Left lung (tissue), 10 donors: ENCODE results near the gene IFT74. TPM values are rescaled to one million over a fixed set of nuclear protein-coding genes. Genes with fewer than 3 reads are reported as not detected.
A peak's percentile ranks its signal among the peaks of the same experiment; 100 is the strongest.
"Not testable (repeated sequence)": the region's sequence is repeated elsewhere in the genome, so short reads cannot be mapped to it uniquely, and the experiment has no call there.

ENCODE experiments used
- ATAC-seq: fragments of 200-7000 bp; cut with Tn5 transposase; one replicate; pipeline ENCODE4 v1.9.1; 2020; ENCODE audit warnings: moderate library complexity
- DNase-seq, 4 donors: peaks; one replicate each; pipeline ENCODE4 v3.0.0-alpha.2; 2013 to 2020
- H3K27ac ChIP-seq, 2 donors: fragments of 200-600 bp; sonication (generic) in 1 of 2; one replicate each; pipeline versions ENCODE4 v1.5.0 to v1.8.0; 2020 to 2021
- H3K27me3 ChIP-seq, 2 donors: fragments of 200-600 bp; sonication (generic) in 1 of 2; one replicate each; pipeline versions ENCODE4 v1.5.0 to v1.8.0; 2020 to 2021
- H3K36me3 ChIP-seq, 2 donors: fragments of 200-600 bp; sonication (generic) in 1 of 2; one replicate each; pipeline versions ENCODE4 v1.5.0 to v1.8.0; 2020 to 2021
- H3K4me1 ChIP-seq, 2 donors: fragments of 200-600 bp; one replicate each; pipeline ENCODE4 v1.8.0; 2021
- H3K4me3 ChIP-seq, 2 donors: fragments of 200-600 bp; sonication (generic) in 1 of 2; one replicate each; pipeline versions ENCODE4 v1.5.0 to v1.8.0; 2020 to 2021; ENCODE audit warnings: mild to moderate bottlenecking in 1 of 2
- H3K9me3 ChIP-seq, 2 donors: fragments of 200-600 bp; sonication (generic) in 1 of 2; one replicate each; pipeline versions ENCODE4 v1.5.0 to v1.8.0; 2020 to 2021
- intact Hi-C, 2 donors: fragments of 100-400 bp; cut with DNase I; formaldehyde crosslinking; loops; one replicate each; pipeline versions ENCODE4 v1.11.2 to v1.14.2; 2022
- polyA plus RNA-seq, 6 donors: library from polyadenylated mRNA; unstranded; fragments of 120-200 nt; gene quantifications; one replicate each; pipeline ENCODE4 v1.2.1, GENCODE V29; 2013; ENCODE audit not compliant: insufficient read length in 6 of 6
- total RNA-seq, 2 donors: library from RNA; stranded (reverse); fragmentation: NEBNext Ultra II Directional; extraction: Animal tissue kit (Norgen Biotek cat#: 25700); gene quantifications; one replicate each; pipeline ENCODE4 v1.2.1, GENCODE V29; 2021
- TF ChIP-seq, protein P1 (sequence below), 2 donors: fragments of 200-600 bp; sonication (generic) in 1 of 2; IDR thresholded peaks; one replicate each; pipeline versions ENCODE4 v1.5.0 to v1.8.0; 2021; ENCODE audit warnings: antibody characterized with exemption in 2 of 2
- donor health status: DM: no; HTN: yes; CAD: no.
- donor health status: DM: no; HTN: no; CAD: no.

Gene IFT74
- total and polyA plus RNA-seq, 8 donors = 10.8 to 40.1 (median 28.7) TPM

DNA sequence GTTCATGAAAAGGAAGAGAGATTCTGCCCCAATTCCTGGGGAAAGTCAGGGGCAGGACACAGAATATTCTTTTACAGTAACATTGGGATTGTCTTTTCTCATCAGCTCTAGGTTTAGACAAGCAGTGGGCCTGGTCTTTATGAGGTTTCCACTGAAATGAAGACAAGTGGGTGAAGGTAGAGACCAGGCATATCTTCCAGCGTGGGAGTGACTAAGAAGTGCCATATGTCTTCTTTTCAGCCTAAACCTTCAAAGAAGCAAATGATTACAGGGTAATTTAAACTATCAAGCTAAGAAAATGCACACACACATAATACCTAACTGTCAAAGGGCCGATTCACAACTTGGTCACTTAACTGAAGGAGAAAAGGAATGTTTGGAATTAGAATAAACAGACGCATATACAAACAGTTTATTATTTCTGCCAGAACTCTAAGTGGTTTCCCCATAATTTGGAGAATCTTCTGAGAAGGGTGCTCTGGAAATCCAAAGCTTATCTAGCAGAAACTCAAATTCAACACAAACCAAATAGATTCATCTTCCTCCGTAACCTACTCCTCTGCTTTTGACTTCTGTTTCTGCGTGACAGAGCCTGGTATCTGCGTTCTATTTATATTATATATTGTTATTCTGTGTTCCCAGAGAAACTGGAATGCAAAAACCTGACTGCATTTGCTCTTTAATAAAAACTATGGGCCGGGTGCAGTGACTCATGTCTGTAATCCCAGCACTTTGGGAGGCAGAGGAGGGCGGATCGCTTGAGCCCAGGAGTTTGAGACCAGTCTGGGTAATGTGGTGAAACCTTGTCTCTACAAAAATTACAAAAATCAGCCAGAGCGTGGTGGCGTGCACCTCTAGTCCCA is 130.8 kb downstream of the IFT74 start:
- Histone ChIP-seq H3K36me3 (no peaks in the 10 kb centered on the region), H3K4me3 (no peak overlapping the region), H3K27me3 (no peaks in the 10 kb centered on the region), H3K4me1 (no peaks in the 10 kb centered on the region), H3K27ac (no peak overlapping the region), H3K9me3 (no peaks in the 10 kb centered on the region)
- intact Hi-C loops = no loop called here
- TF ChIP-seq, protein P1, sequence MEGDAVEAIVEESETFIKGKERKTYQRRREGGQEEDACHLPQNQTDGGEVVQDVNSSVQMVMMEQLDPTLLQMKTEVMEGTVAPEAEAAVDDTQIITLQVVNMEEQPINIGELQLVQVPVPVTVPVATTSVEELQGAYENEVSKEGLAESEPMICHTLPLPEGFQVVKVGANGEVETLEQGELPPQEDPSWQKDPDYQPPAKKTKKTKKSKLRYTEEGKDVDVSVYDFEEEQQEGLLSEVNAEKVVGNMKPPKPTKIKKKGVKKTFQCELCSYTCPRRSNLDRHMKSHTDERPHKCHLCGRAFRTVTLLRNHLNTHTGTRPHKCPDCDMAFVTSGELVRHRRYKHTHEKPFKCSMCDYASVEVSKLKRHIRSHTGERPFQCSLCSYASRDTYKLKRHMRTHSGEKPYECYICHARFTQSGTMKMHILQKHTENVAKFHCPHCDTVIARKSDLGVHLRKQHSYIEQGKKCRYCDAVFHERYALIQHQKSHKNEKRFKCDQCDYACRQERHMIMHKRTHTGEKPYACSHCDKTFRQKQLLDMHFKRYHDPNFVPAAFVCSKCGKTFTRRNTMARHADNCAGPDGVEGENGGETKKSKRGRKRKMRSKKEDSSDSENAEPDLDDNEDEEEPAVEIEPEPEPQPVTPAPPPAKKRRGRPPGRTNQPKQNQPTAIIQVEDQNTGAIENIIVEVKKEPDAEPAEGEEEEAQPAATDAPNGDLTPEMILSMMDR (IDR thresholded peaks at IDR 0.05) = no peak
- peak in 1 of 4 donors; percentile 30 for DNase-seq
- no peak for ATAC-seq

DNA sequence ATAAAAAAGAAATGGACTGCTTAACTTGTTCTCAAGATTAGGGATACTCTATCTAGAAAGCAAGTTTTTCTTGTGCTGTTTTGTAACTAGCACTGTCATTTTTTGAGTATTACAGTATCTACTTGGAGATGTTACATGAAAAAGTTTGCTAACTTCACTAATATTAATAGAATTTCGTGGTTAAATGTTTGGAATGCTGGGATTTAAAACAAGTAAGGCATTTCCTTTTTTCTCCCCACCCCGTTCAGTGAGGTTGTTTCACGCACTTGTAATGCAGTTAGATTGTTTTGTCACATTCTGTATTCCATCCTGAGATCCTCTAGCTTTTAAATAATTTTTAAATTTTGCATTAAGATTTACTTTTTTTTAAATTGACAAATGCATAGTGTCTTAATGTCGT is 132.8 kb downstream of the IFT74 start:
- H3K4me3 ChIP-seq = no peak overlapping the region
- no peaks in the 10 kb centered on the region for H3K9me3 ChIP-seq
- H3K36me3 ChIP-seq = no peaks in the 10 kb centered on the region
- ATAC-seq (no peak), DNase-seq (no peak)
- no peaks in the 10 kb centered on the region for H3K4me1 ChIP-seq
- intact Hi-C loops = no loop called here
- H3K27me3 ChIP-seq = no peaks in the 10 kb centered on the region
- TF ChIP-seq, protein P1 (IDR thresholded peaks at IDR 0.05) = no peak
- H3K27ac ChIP-seq = no peak overlapping the region

DNA sequence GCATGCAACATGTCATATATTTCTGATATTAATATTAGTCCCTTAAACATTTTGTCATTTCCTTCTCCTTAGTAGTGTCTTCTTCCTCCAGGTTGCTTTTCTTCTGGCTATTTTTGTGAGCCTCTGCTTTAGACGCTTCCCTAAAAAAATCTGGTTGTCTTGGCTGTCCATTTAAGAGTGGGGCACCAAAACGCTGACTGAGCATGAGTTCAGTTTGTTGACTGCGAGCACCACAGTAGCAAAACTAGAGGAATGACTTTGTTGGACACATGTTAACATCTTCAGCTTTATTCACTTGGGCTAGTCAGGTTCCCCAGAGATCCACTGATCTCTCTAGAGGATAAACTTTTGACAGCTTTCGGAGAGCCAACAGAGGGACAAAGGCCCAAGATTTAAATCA is 133.5 kb downstream of the IFT74 start:
- DNase-seq (no peak), ATAC-seq (no peak)
- TF ChIP-seq, protein P1 (IDR thresholded peaks at IDR 0.05) = no peak
- Histone ChIP-seq H3K36me3 (no peaks in the 10 kb centered on the region), H3K4me1 (no peaks in the 10 kb centered on the region), H3K27ac (no peak overlapping the region), H3K27me3 (no peaks in the 10 kb centered on the region), H3K9me3 (no peaks in the 10 kb centered on the region), H3K4me3 (no peak overlapping the region)
- intact Hi-C loops = no loop called here

DNA sequence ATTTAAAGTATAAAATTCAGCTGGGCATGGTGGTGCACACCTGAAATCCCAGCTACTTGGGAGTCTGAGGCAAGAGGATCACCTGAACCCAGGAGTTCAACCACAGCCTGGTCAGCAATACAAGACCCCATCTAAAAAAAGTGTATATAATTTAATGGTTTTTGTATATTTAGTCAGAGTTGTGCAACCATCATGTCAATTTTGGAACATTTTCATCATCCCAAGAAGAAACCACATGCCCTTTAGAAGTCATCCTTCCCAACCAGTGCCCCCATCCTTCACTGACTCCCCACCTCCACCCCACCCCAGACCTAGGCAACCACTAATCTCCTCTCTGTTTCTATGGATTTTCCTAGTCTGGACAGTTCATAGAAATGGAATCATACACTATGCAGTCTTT is 134.0 kb downstream of the IFT74 start:
- no peak overlapping the region for H3K27ac ChIP-seq
- no peak for DNase-seq
- TF ChIP-seq, protein P1 (IDR thresholded peaks at IDR 0.05) = no peak
- H3K27me3 ChIP-seq = no peaks in the 10 kb centered on the region
- no peak for ATAC-seq
- H3K4me1 ChIP-seq = no peaks in the 10 kb centered on the region
- intact Hi-C loops = no loop called here
- H3K9me3 ChIP-seq = no peaks in the 10 kb centered on the region
- no peak overlapping the region for H3K4me3 ChIP-seq
- no peaks in the 10 kb centered on the region for H3K36me3 ChIP-seq

DNA sequence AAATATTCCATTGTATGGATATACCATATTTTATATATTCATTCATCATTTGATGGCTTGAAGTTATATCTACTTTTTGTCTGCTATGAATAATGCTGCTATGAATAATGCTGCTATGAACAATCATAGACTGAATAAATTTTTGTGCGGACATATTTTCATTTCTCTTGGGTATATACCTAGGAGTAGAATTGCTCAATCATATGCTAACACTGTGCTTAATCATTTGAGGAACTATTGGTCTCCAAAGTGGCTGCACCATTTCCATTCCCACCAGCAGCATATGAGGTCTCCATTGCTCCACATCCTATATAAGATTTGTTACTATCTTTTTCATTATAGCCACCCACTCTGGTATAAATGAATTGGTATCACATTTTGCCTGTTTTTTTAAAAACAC is 134.5 kb downstream of the IFT74 start:
- DNase-seq (no peak), ATAC-seq (no peak)
- intact Hi-C loops = no loop called here
- H3K27ac ChIP-seq = no peak overlapping the region
- no peaks in the 10 kb centered on the region for H3K36me3 ChIP-seq
- H3K4me1 ChIP-seq = no peaks in the 10 kb centered on the region
- H3K9me3 ChIP-seq = no peaks in the 10 kb centered on the region
- H3K4me3 ChIP-seq = no peak overlapping the region
- no peaks in the 10 kb centered on the region for H3K27me3 ChIP-seq
- TF ChIP-seq, protein P1 (IDR thresholded peaks at IDR 0.05) = no peak

DNA sequence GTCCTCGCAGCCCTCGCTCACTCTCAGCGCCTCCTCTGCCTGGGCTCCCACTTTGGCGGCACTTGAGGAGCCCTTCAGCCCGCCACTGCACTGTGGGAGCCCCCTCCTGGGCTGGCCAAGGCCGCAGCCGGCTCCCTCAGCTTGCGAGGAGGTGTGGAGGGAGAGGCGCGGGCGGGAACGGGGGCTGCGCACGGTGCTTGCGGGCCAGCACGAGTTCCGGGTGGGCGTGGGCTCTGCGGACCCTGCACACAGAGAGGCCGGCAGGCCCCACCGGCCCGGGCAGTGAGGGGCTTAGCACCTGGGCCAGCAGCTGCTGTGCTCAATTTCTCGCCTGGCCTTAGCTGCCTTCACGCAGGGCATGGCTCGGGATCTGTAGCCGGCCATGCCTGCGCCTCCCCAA is 136.3 kb downstream of the IFT74 start:
- H3K4me1 ChIP-seq, H3K27ac ChIP-seq, H3K4me3 ChIP-seq, H3K27me3 ChIP-seq, H3K9me3 ChIP-seq, DNase-seq, H3K36me3 ChIP-seq, intact Hi-C loops, ATAC-seq: not testable (repeated sequence)

DNA sequence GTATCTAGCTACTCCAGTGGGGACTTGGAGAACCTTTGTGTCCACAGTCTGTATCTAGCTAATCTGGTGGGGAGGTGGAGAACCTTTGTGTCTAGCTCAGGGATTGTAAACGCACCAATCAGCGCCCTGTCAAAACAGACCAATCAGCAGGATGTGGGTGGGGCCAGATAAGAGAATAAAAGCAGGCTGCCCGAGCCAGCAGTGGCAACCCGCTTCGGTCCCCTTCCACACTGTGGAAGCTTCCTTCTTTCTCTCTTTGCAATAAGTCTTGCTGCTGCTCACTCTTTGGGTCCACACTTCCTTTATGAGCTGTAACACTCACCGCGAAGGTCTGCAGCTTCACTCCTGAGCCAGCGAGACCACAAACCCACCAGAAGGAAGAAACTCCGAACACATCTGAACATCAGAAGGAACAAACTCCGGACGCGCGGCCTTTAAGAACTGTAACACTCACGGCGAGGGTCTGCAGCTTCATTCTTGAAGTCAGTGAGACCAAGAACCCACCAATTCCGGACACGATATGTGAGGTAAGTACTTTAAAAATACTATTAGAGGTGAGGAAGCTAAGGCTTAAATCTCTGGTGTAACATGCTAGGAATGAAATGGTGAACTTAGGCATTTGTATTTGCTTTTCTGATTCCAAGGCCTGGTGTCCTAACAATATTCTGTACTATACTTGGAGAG is 137.3 kb downstream of the IFT74 start:
- ATAC-seq, H3K27me3 ChIP-seq, H3K36me3 ChIP-seq, H3K4me3 ChIP-seq, H3K9me3 ChIP-seq, intact Hi-C loops, H3K4me1 ChIP-seq, H3K27ac ChIP-seq, DNase-seq: not testable (repeated sequence)
